Neural progenitor cell (in vitro differentiated cells): Measurements from ENCODE around the gene EPYC. TPM values are rescaled to one million over a fixed set of nuclear protein-coding genes. Genes with fewer than 3 reads are reported as not detected.

Experiments used
- DNase-seq: peaks from one replicate; pipeline ENCODE4 v3.0.0-alpha.2; 2016; ENCODE audit warnings: low spot score
- H2AFZ ChIP-seq: fragments of 200-600 bp; sonication (generic); replicated peaks from 2 replicates; pipeline ENCODE4 v1.6.1; 2016; ENCODE audit warnings: antibody characterized with exemption
- H3F3A ChIP-seq: fragments of 200-600 bp; sonication (generic); 2 replicates; pipeline ENCODE4 v1.6.1; 2016; ENCODE audit warnings: antibody characterized with exemption, low read depth
- H3K27ac ChIP-seq: fragments of 200-600 bp; sonication (generic); 2 replicates; pipeline ENCODE4 v1.5.1; 2016; ENCODE audit warnings: mild to moderate bottlenecking
- H3K27me3 ChIP-seq: fragments of 200-600 bp; sonication (generic); 2 replicates; pipeline ENCODE4 v1.6.1; 2016; ENCODE audit warnings: mild to moderate bottlenecking, moderate library complexity
- H3K36me3 ChIP-seq: fragments of 200-600 bp; sonication (generic); 2 replicates; pipeline ENCODE4 v1.5.1; 2016
- H3K4me1 ChIP-seq: fragments of 200-600 bp; sonication (generic); 2 replicates; pipeline ENCODE4 v1.6.1; 2016; ENCODE audit warnings: mixed run types
- H3K4me2 ChIP-seq: fragments of 200-600 bp; sonication (generic); 2 replicates; pipeline ENCODE4 v1.6.1; 2016
- H3K4me3 ChIP-seq: fragments of 200-600 bp; sonication (generic); 2 replicates; pipeline ENCODE4 v1.5.1; 2016
- H3K79me2 ChIP-seq: fragments of 200-600 bp; sonication (generic); 2 replicates; pipeline ENCODE4 v1.6.1; 2016; ENCODE audit warnings: low read depth
- H3K9ac ChIP-seq: fragments of 200-600 bp; sonication (generic); 2 replicates; pipeline ENCODE4 v1.6.1; 2016
- H3K9me3 ChIP-seq: fragments of 200-600 bp; sonication (generic); 2 replicates; pipeline ENCODE4 v1.5.1; 2016; ENCODE audit warnings: low read depth
- H4K20me1 ChIP-seq: fragments of 200-600 bp; sonication (generic); 2 replicates; pipeline ENCODE4 v1.6.1; 2016; ENCODE audit warnings: low read depth
- H3K27ac Mint-ChIP-seq: 3 replicates; pipeline ENCODE4 v1.8.0; 2021; ENCODE audit warnings: mixed read lengths
- H3K27me3 Mint-ChIP-seq: 2 replicates; pipeline ENCODE4 v1.8.0; 2022; ENCODE audit warnings: low read depth, mild to moderate bottlenecking, inconsistent platforms, moderate library complexity, mixed read lengths; ENCODE audit not compliant: insufficient read depth
- H3K36me3 Mint-ChIP-seq: 3 replicates; pipeline ENCODE4 v1.8.0; 2021; ENCODE audit warnings: mixed read lengths
- H3K4me1 Mint-ChIP-seq: 3 replicates; pipeline ENCODE4 v1.8.0; 2021; ENCODE audit warnings: mixed read lengths
- H3K4me3 Mint-ChIP-seq: 3 replicates; pipeline ENCODE4 v1.8.0; 2021; ENCODE audit warnings: mild to moderate bottlenecking, moderate library complexity, mixed read lengths
- H3K9me3 Mint-ChIP-seq: 3 replicates; pipeline ENCODE4 v1.8.0; 2020; ENCODE audit warnings: mixed read lengths
- EZH2 ChIP-seq: fragments of 200-600 bp; sonication (generic); IDR thresholded peaks from 2 replicates; pipeline ENCODE4 v1.6.1; 2017; ENCODE audit warnings: antibody characterized with exemption, mild to moderate bottlenecking, moderate library complexity
- EZH2phosphoT487 ChIP-seq: fragments of 200-600 bp; sonication (generic); IDR thresholded peaks from 2 replicates; pipeline ENCODE4 v1.6.1; 2017; ENCODE audit warnings: antibody characterized with exemption
- total RNA-seq: library from RNA; depleted of rRNA; stranded (reverse); fragments of >200 nt; gene quantifications from 2 replicates; pipeline ENCODE4 v1.2.3, GENCODE V29; 2015; ENCODE audit warnings: low replicate concordance
- TF ChIP-seq, protein P1 (sequence below): fragments of 200-600 bp; sonication (generic); IDR thresholded peaks from 2 replicates; pipeline ENCODE4 v1.5.1; 2017; ENCODE audit warnings: antibody characterized with exemption, mild to moderate bottlenecking

Gene EPYC
- total RNA-seq, 1 donor from 2014 or later, result not detected

DNA sequence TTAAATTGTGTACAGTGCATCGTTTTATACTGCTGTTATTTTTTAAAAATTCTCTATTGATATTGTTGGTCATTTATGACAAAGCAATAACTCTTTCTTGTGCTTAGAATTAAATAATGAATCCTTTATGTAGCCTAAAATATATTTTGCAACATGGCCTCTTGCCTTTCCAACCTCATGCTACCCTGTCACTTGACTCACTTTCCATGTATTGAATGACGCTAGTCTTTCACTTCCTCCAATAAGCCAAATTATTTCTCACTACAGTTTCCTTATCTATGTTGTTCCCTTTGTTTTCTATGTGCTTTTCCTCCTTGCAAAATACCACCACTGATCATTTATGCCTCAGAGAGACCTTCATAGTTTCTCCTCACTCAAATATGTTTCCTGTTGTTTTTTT is 16.3 kb upstream of the EPYC start:
- H3K4me2 ChIP-seq, result no peak overlapping the region
- no peaks in the 10 kb centered on the region for H3K27me3 ChIP-seq
- no peaks in the 10 kb centered on the region for H3K79me2 ChIP-seq
- no peak overlapping the region for H3K9ac ChIP-seq
- no peak overlapping the region for H2AFZ ChIP-seq
- Mint-ChIP-seq H3K27ac (no peak overlapping the region), H3K27me3 (peaks cover 2% of the 10 kb centered on the region), H3K4me1 (no peaks in the 10 kb centered on the region), H3K36me3 (no peaks in the 10 kb centered on the region), H3K4me3 (no peak overlapping the region), H3K9me3 (no peaks in the 10 kb centered on the region)
- DNase-seq, result no peak
- no peaks in the 10 kb centered on the region for H3F3A ChIP-seq
- H3K4me1 ChIP-seq, result no peaks in the 10 kb centered on the region
- H3K9me3 ChIP-seq, result no peaks in the 10 kb centered on the region
- H3K36me3 ChIP-seq, result no peaks in the 10 kb centered on the region
- no peaks in the 10 kb centered on the region for H4K20me1 ChIP-seq
- H3K4me3 ChIP-seq, result no peak overlapping the region
- TF ChIP-seq EZH2phosphoT487, result no peak
- no peak for TF ChIP-seq EZH2
- TF ChIP-seq, protein P1, sequence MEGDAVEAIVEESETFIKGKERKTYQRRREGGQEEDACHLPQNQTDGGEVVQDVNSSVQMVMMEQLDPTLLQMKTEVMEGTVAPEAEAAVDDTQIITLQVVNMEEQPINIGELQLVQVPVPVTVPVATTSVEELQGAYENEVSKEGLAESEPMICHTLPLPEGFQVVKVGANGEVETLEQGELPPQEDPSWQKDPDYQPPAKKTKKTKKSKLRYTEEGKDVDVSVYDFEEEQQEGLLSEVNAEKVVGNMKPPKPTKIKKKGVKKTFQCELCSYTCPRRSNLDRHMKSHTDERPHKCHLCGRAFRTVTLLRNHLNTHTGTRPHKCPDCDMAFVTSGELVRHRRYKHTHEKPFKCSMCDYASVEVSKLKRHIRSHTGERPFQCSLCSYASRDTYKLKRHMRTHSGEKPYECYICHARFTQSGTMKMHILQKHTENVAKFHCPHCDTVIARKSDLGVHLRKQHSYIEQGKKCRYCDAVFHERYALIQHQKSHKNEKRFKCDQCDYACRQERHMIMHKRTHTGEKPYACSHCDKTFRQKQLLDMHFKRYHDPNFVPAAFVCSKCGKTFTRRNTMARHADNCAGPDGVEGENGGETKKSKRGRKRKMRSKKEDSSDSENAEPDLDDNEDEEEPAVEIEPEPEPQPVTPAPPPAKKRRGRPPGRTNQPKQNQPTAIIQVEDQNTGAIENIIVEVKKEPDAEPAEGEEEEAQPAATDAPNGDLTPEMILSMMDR, result no peak
- no peak overlapping the region for H3K27ac ChIP-seq

DNA sequence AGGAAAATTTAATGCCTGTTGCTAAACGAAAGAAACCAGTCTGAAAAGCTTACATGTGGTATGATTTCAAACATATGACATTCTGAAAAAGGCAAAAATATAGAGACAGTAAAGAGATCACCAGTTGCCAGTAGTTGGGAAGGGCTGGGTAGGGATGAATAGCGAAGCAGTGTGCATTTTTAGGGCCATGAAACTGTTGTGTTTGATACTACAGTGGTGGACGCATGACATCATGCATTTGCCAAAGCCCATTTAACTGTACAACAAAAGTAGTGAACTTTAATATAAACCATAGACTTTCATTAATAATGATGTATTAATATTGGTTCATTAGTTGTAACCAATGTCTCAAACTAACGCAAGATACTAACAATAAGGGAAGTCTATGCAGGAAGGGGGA is 14.7 kb upstream of the EPYC start:
- Histone ChIP-seq H3K4me2 (no peak overlapping the region), H3K27me3 (no peaks in the 10 kb centered on the region), H3K9ac (no peak overlapping the region), H3K4me3 (no peak overlapping the region), H3K4me1 (no peaks in the 10 kb centered on the region), H3F3A (no peaks in the 10 kb centered on the region), H3K36me3 (no peaks in the 10 kb centered on the region), H2AFZ (no peak overlapping the region), H3K79me2 (no peaks in the 10 kb centered on the region), H3K27ac (no peak overlapping the region), H4K20me1 (no peaks in the 10 kb centered on the region), H3K9me3 (no peaks in the 10 kb centered on the region)
- DNase-seq, result no peak
- no peaks in the 10 kb centered on the region for H3K4me1 Mint-ChIP-seq
- TF ChIP-seq EZH2phosphoT487, result no peak
- TF ChIP-seq EZH2, result no peak
- TF ChIP-seq, protein P1, result no peak
- no peak overlapping the region for H3K4me3 Mint-ChIP-seq
- no peaks in the 10 kb centered on the region for H3K36me3 Mint-ChIP-seq
- peaks cover 2% of the 10 kb centered on the region for H3K27me3 Mint-ChIP-seq
- H3K9me3 Mint-ChIP-seq, result peaks cover 5% of the 10 kb centered on the region
- no peak overlapping the region for H3K27ac Mint-ChIP-seq

DNA sequence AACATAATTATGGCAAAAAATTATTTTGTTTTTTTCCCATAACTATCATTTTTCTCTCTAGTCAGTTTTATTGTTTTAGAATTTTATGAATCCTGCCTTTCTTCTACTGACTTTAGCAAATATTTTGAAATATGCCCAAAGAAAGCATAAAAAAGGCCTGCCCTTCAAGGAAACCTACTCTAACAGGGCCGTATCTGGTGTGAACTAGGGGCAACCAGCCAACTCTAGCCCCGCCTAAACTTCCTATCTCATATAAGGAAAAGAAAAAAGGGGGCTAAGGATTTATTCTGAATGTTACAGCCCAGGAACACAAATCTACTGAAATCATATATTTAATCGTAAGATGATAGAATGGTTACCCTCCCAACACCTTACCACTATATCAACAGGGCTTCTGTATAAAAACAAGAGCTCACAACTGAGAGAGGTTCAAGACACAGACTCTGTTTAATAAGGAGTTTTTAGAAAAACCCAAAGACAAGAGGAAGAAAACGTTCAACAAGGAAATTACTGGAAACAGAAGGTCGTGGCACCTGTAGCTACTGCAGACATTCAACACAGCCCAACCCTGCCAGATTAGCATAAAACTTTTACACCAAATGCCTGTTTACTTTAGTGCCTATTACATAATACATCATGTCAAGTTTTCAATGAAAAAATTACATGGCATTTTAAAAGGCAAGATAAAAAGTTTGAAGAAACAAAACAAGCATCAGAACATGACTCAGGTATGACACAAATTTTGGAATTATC is 12.9 kb upstream of the EPYC start:
- no peaks in the 10 kb centered on the region for H3K4me1 Mint-ChIP-seq
- H3K9ac ChIP-seq, result no peak overlapping the region
- peaks cover 5% of the 10 kb centered on the region for H3K9me3 Mint-ChIP-seq
- no peak overlapping the region for H3K27ac Mint-ChIP-seq
- no peak overlapping the region for H3K4me3 ChIP-seq
- no peak overlapping the region for H2AFZ ChIP-seq
- no peaks in the 10 kb centered on the region for H3K9me3 ChIP-seq
- H3K27me3 Mint-ChIP-seq, result no peaks in the 10 kb centered on the region
- H3K79me2 ChIP-seq, result no peaks in the 10 kb centered on the region
- H3K4me2 ChIP-seq, result no peak overlapping the region
- H3K36me3 Mint-ChIP-seq, result no peaks in the 10 kb centered on the region
- H3F3A ChIP-seq, result no peaks in the 10 kb centered on the region
- no peaks in the 10 kb centered on the region for H3K36me3 ChIP-seq
- H4K20me1 ChIP-seq, result no peaks in the 10 kb centered on the region
- H3K27ac ChIP-seq, result no peak overlapping the region
- H3K4me3 Mint-ChIP-seq, result no peak overlapping the region
- no peaks in the 10 kb centered on the region for H3K4me1 ChIP-seq
- DNase-seq, result no peak
- H3K27me3 ChIP-seq, result no peaks in the 10 kb centered on the region
- TF ChIP-seq EZH2, result no peak
- TF ChIP-seq EZH2phosphoT487, result no peak
- TF ChIP-seq, protein P1, result no peak
